ENCODE data around the gene CSRP2. TPM values are rescaled to one million over a fixed set of nuclear protein-coding genes. Genes with fewer than 3 reads are reported as not detected.
A peak's percentile ranks its signal among the peaks of the same experiment; 100 is the strongest.

Gene CSRP2
- total RNA-seq, 1 donor from 2014 or later, result 25.5 TPM

DNA sequence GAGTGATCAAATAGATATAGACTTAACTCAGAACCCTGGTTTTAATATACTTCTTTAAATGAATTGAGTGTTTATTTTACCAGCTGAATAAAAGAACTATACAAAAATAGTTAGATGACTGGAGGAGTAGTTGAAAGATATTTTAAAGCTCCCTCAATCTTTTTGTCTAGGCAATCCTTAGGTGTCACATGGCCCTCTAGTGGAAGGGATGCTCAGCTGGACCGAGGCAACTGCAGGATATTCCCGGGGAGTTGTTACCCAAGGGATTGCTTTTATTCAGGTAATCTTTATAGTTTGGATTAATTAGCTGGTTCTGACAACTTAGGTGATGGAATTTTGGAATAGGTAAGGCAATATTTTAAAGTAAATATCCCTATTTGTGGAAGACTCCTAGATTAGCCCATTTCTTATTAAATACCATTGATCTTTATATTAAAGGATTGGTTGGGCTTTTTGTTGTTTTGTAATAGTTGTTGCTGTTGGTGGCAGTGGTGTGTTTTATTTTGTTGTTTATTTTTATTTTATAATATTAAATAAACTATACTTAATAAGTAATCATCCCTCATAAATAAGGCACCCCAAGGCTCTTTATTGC, 57.8 kb downstream of the CSRP2 start:
- H3K4me3 ChIP-seq (ENCODE audit: low read depth, low read length), result no peak overlapping the region
- DNase-seq (ENCODE audit: low read depth), result peak; percentile 37
- TF ChIP-seq, protein P1, sequence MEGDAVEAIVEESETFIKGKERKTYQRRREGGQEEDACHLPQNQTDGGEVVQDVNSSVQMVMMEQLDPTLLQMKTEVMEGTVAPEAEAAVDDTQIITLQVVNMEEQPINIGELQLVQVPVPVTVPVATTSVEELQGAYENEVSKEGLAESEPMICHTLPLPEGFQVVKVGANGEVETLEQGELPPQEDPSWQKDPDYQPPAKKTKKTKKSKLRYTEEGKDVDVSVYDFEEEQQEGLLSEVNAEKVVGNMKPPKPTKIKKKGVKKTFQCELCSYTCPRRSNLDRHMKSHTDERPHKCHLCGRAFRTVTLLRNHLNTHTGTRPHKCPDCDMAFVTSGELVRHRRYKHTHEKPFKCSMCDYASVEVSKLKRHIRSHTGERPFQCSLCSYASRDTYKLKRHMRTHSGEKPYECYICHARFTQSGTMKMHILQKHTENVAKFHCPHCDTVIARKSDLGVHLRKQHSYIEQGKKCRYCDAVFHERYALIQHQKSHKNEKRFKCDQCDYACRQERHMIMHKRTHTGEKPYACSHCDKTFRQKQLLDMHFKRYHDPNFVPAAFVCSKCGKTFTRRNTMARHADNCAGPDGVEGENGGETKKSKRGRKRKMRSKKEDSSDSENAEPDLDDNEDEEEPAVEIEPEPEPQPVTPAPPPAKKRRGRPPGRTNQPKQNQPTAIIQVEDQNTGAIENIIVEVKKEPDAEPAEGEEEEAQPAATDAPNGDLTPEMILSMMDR (IDR thresholded peaks at IDR 0.05; ENCODE audit: insufficient read depth, low read length, severe bottlenecking), result peak; percentile 53
- H3K36me3 ChIP-seq (ENCODE audit: control insufficient read depth, insufficient read depth, low read length), result no peaks in the 10 kb centered on the region
- FAIRE-seq, result no peak
- H3K27me3 ChIP-seq (ENCODE audit: control insufficient read depth, insufficient read depth, low read length), result no peaks in the 10 kb centered on the region

DNA sequence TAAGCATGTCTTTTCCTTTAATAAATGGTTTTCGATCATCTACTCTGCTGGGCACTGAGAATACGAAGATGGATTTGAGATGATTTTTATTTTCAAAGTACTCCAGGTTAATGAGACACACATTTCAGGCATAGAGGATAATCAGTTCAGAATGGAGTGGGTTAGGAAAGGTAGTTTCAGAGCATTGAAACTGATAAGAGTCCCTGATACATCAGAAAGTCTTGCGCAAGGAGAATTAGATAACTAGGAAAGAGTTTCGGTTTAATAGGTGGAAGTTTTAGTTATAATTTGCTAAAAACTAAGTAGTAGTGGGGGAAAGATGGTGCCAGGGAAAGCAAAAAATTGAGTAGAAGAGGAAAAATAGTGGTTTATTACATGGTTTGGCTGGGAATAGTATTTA, 64.8 kb downstream of the CSRP2 start:
- FAIRE-seq, result no peak

DNA sequence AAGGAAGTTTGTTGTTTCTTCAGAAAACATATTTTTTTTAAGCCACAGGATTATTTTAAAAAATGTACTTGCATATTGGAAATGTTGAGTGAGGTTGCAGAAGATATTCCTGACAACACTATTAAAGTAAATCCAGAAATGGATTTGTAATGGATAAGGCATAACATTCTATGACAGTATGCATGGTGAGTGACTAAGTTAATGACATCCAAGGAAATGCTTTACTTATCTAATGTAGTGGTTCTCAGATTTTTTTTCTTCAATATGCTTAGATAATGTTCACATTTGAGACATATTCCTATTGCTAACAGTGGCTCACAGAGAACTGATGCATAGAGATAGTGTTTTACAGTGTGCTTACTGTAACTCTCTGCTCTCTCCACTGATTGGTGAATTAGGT, 65.6 kb downstream of the CSRP2 start:
- Histone ChIP-seq H3K36me3 (ENCODE audit: control insufficient read depth, insufficient read depth, low read length) (no peaks in the 10 kb centered on the region), H3K4me3 (ENCODE audit: low read depth, low read length) (no peak overlapping the region), H3K27me3 (ENCODE audit: control insufficient read depth, insufficient read depth, low read length) (no peaks in the 10 kb centered on the region)
- FAIRE-seq (no peak), DNase-seq (ENCODE audit: low read depth) (no peak)
- TF ChIP-seq, protein P1 (IDR thresholded peaks at IDR 0.05; ENCODE audit: insufficient read depth, low read length, severe bottlenecking), result no peak

More for the DNA sequence above, 64.8 kb downstream of the CSRP2 start:
- Histone ChIP-seq H3K4me3 (ENCODE audit: low read depth, low read length) (no peak overlapping the region), H3K36me3 (ENCODE audit: control insufficient read depth, insufficient read depth, low read length) (no peaks in the 10 kb centered on the region), H3K27me3 (ENCODE audit: control insufficient read depth, insufficient read depth, low read length) (no peaks in the 10 kb centered on the region)
- TF ChIP-seq, protein P1 (IDR thresholded peaks at IDR 0.05; ENCODE audit: insufficient read depth, low read length, severe bottlenecking), result no peak
- DNase-seq (ENCODE audit: low read depth), result no peak

DNA sequence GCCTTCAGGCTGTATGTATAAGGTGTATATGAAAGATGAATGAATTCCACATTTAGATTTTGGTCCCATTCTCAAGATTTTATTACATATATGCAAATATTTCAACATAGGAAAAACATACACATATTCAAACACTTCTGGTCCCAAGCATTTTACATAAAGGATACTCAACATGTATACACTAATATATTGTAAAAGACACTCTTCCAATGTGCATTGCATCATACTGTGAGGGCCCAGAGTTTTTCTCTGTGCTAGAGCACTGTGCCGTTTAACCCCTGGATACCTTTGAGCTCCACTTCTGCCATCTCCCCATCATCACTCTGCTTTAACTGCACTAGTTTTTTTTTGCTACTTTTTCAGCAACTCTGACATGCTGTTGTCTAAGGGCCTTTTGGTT, 66.8 kb downstream of the CSRP2 start:
- DNase-seq (ENCODE audit: low read depth), result no peak
- Histone ChIP-seq H3K4me3 (ENCODE audit: low read depth, low read length) (no peak overlapping the region), H3K27me3 (ENCODE audit: control insufficient read depth, insufficient read depth, low read length) (no peaks in the 10 kb centered on the region), H3K36me3 (ENCODE audit: control insufficient read depth, insufficient read depth, low read length) (no peaks in the 10 kb centered on the region)
- TF ChIP-seq, protein P1 (IDR thresholded peaks at IDR 0.05; ENCODE audit: insufficient read depth, low read length, severe bottlenecking), result no peak
- no peak for FAIRE-seq

DNA sequence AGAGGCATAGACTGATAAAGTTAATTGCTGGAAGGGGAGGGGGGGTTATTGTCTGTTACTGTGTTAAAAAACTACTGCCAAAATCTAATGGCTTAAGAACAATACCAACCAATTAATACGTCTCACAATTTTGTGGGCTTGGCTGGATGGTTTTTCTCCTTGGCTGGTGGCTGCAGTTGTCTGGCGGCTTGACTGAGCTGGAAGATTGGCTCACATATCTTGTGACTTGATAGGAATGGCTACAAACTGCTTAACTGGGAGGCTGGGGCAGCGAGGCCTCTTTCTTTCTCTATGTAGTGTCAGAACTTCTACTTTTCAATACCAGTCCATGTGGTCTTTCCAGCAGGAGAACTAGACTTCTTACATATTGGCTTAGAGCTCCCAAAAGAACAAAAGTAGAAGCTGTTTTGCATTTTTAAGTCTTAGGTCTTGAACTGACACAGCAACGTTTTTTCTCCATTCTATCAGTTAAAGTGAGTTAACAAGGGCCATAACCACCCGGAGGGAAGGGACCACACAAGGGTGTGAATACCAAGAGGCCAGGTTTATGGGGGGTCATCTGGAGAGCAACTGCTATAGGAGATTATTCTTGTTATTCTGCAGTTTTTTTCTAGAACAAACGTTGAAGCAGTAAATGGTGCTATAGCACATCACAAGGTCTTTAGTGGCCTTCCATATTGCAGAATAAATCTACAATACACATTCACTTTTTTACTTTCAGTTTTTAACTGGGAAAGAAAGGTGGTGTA, 68.0 kb downstream of the CSRP2 start:
- no peak for FAIRE-seq
- TF ChIP-seq, protein P1 (IDR thresholded peaks at IDR 0.05; ENCODE audit: insufficient read depth, low read length, severe bottlenecking), result no peak

More for the DNA sequence above, 68.0 kb downstream of the CSRP2 start:
- Histone ChIP-seq H3K27me3 (ENCODE audit: control insufficient read depth, insufficient read depth, low read length) (no peaks in the 10 kb centered on the region), H3K36me3 (ENCODE audit: control insufficient read depth, insufficient read depth, low read length) (no peaks in the 10 kb centered on the region), H3K4me3 (ENCODE audit: low read depth, low read length) (no peak overlapping the region)
- no peak for DNase-seq (ENCODE audit: low read depth)

Other genes starting within 250 kb of the CSRP2 start
- 26.1 and 30.7 TPM in 2 replicates for gene ZDHHC17, start 114.9 kb downstream of the CSRP2 start, total RNA-seq
- 3.4 and 5.8 TPM in 2 replicates for gene E2F7, start 186.6 kb upstream of the CSRP2 start, total RNA-seq

Measured in bronchial epithelial cell (primary cell).